ENCODE measurements around the gene DNAJC13.

DNAJC13 gene

GRCh38 chr3:132461544-132461943 is 44.2 kb downstream of the DNAJC13 start:
- no peak for DNase-seq (ENCODE audit: low spot score)

GRCh38 chr3:132464066-132464465 is 46.8 kb downstream of the DNAJC13 start:
- no peak for DNase-seq (ENCODE audit: low spot score)

- no peak for DNase-seq (ENCODE audit: low spot score)
These were observed 52.0 kb downstream of the DNAJC13 start for GRCh38 chr3:132469326-132469725.

- DNase-seq (ENCODE audit: low spot score) = no peak
These were observed 68.8 kb downstream of the DNAJC13 start for GRCh38 chr3:132486099-132486498.

GRCh38 chr3:132488151-132488550 is 70.8 kb downstream of the DNAJC13 start:
- peak; percentile 13 for DNase-seq (ENCODE audit: low spot score)

GRCh38 chr3:132499071-132499470 is 81.8 kb downstream of the DNAJC13 start:
- DNase-seq (ENCODE audit: low spot score) = no peak

- no peak for DNase-seq (ENCODE audit: low spot score)
These were observed 86.3 kb downstream of the DNAJC13 start for GRCh38 chr3:132503559-132503958.

GRCh38 chr3:132504375-132504933 is 87.2 kb downstream of the DNAJC13 start:
- DNase-seq (ENCODE audit: low spot score) = no peak

GRCh38 chr3:132507657-132508056 is 90.4 kb downstream of the DNAJC13 start:
- DNase-seq (ENCODE audit: low spot score) = no peak

GRCh38 chr3:132509096-132509495 is 91.8 kb downstream of the DNAJC13 start:
- DNase-seq (ENCODE audit: low spot score) = no peak

GRCh38 chr3:132509506-132509905 is 92.2 kb downstream of the DNAJC13 start:
- no peak for DNase-seq (ENCODE audit: low spot score)

GRCh38 chr3:132513057-132513456 is 95.8 kb downstream of the DNAJC13 start:
- DNase-seq (ENCODE audit: low spot score) = no peak

- DNase-seq (ENCODE audit: low spot score) = no peak
These were observed 100.0 kb downstream of the DNAJC13 start for GRCh38 chr3:132517311-132517710.

- DNase-seq (ENCODE audit: low spot score) = no peak
These were observed 102.6 kb downstream of the DNAJC13 start for GRCh38 chr3:132519914-132520313.

- no peak for DNase-seq (ENCODE audit: low spot score)
These were observed 104.6 kb downstream of the DNAJC13 start for GRCh38 chr3:132521901-132522300.

GRCh38 chr3:132522353-132522752 is 105.1 kb downstream of the DNAJC13 start:
- no peak for DNase-seq (ENCODE audit: low spot score)

- no peak for DNase-seq (ENCODE audit: low spot score)
These were observed 113.3 kb downstream of the DNAJC13 start for GRCh38 chr3:132530624-132531023.

GRCh38 chr3:132535575-132536441 is 118.5 kb downstream of the DNAJC13 start:
- DNase-seq (ENCODE audit: low spot score) = peak; percentile 65

- no peak for DNase-seq (ENCODE audit: low spot score)
These were observed 119.3 kb downstream of the DNAJC13 start for GRCh38 chr3:132536442-132537153.

- no peak for DNase-seq (ENCODE audit: low spot score)
These were observed 120.0 kb downstream of the DNAJC13 start for GRCh38 chr3:132537297-132537696.

- DNase-seq (ENCODE audit: low spot score) = no peak
These were observed 120.8 kb downstream of the DNAJC13 start for GRCh38 chr3:132538072-132538471.

- no peak for DNase-seq (ENCODE audit: low spot score)
These were observed 122.4 kb downstream of the DNAJC13 start for GRCh38 chr3:132539681-132540080.

GRCh38 chr3:132542577-132542976 is 125.3 kb downstream of the DNAJC13 start:
- no peak for DNase-seq (ENCODE audit: low spot score)

Data from LoVo (cell line).